OCI-LY3 (cell line): ENCODE measurements around the gene TMEM135.
A peak's percentile ranks its signal among the peaks of the same experiment; 100 is the strongest.

ENCODE experiments used
- H2AFZ ChIP-seq: fragments of 200-600, 300-600 bp; shearing (Covaris generic); 2 replicates; pipeline ENCODE4 v1.6.0; 2014; ENCODE audit warnings: antibody characterized with exemption, low read depth, low read length
- H3K27ac ChIP-seq: fragments of 200-600, 300-600 bp; sonication (generic); 2 replicates; pipeline ENCODE4 v1.5.1; 2014; ENCODE audit warnings: mild to moderate bottlenecking, low read length, moderate library complexity, mixed read lengths
- H3K27me3 ChIP-seq: fragments of 200-600, 300-600 bp; sonication (generic); 2 replicates; pipeline ENCODE4 v1.6.1; 2014; ENCODE audit warnings: low read depth, low read length, mixed read lengths
- H3K36me3 ChIP-seq: fragments of 200-600, 300-600 bp; sonication (generic); replicated peaks from 2 replicates; pipeline ENCODE3; 2014; ENCODE audit warnings: low read depth, low read length, mixed read lengths
- H3K4me1 ChIP-seq: fragments of 300-600, 200-600 bp; sonication (generic); 2 replicates; pipeline ENCODE4 v1.6.1; 2014; ENCODE audit warnings: low read length, mixed read lengths
- H3K4me2 ChIP-seq: fragments of 200-600, 300-600 bp; sonication (generic); 2 replicates; pipeline ENCODE4 v1.6.1; 2014; ENCODE audit warnings: low read length, mixed read lengths
- H3K4me3 ChIP-seq: fragments of 300-600, 200-600 bp; sonication (generic); 2 replicates; pipeline ENCODE4 v1.5.1; 2014; ENCODE audit warnings: antibody characterized with exemption, mild to moderate bottlenecking, low read length, moderate library complexity
- H3K79me2 ChIP-seq: fragments of 300-600, 200-600 bp; shearing (Covaris generic); 2 replicates; pipeline ENCODE4 v1.6.1; 2014; ENCODE audit warnings: mild to moderate bottlenecking, low read length, mixed read lengths
- H3K9ac ChIP-seq: fragments of 300-600, 200-600 bp; shearing (Covaris generic); 2 replicates; pipeline ENCODE4 v1.6.0; 2014; ENCODE audit warnings: mild to moderate bottlenecking, low read length, moderate library complexity
- H3K9me3 ChIP-seq: fragments of 200-600, 300-600 bp; shearing (Covaris generic); 2 replicates; pipeline ENCODE4 v1.6.1; 2014; ENCODE audit warnings: low read length, mixed read lengths; ENCODE audit not compliant: insufficient read depth
- H4K20me1 ChIP-seq: fragments of 200-600, 300-600 bp; sonication (generic); 2 replicates; pipeline ENCODE4 v1.6.1; 2016; ENCODE audit warnings: low read length, mixed read lengths; ENCODE audit not compliant: insufficient read depth
- CTCF ChIP-seq: fragments of 200-600, 300-600 bp; sonication (generic); IDR thresholded peaks from 2 replicates; pipeline ENCODE4 v1.5.1; 2014; ENCODE audit warnings: antibody characterized with exemption, low read length, low read depth
- EZH2phosphoT487 ChIP-seq: fragments of 200-600 bp; shearing (Covaris generic); IDR thresholded peaks from 2 replicates; pipeline ENCODE4 v1.6.1; 2018; ENCODE audit warnings: antibody characterized with exemption, mixed run types, low read depth

TMEM135 gene

GRCh38 chr11:87300640-87301380 lies 263.1 kb downstream of the TMEM135 start:
- H3K27me3 ChIP-seq = no peaks in the 10 kb centered on the region
- no peak overlapping the region for H3K4me3 ChIP-seq
- H3K9ac ChIP-seq = no peak overlapping the region
- H3K4me2 ChIP-seq = no peak overlapping the region
- no peak overlapping the region for H2AFZ ChIP-seq
- no peaks in the 10 kb centered on the region for H3K79me2 ChIP-seq
- H3K27ac ChIP-seq = no peak overlapping the region
- TF ChIP-seq CTCF = peak; percentile 23; the same call in 1 of the 2 replicates
- TF ChIP-seq EZH2phosphoT487 = no peak
- no peaks in the 10 kb centered on the region for H3K9me3 ChIP-seq
- no peaks in the 10 kb centered on the region for H3K36me3 ChIP-seq
- no peaks in the 10 kb centered on the region for H4K20me1 ChIP-seq
- H3K4me1 ChIP-seq = no peaks in the 10 kb centered on the region

GRCh38 chr11:87301785-87302540 lies 264.2 kb downstream of the TMEM135 start:
- Histone ChIP-seq H3K9me3 (no peaks in the 10 kb centered on the region), H2AFZ (no peak overlapping the region), H3K27ac (no peak overlapping the region), H3K9ac (no peak overlapping the region), H3K4me2 (no peak overlapping the region), H4K20me1 (no peaks in the 10 kb centered on the region), H3K36me3 (peaks cover 2% of the 10 kb centered on the region), H3K4me1 (no peaks in the 10 kb centered on the region), H3K27me3 (no peaks in the 10 kb centered on the region), H3K79me2 (no peaks in the 10 kb centered on the region), H3K4me3 (no peak overlapping the region)
- TF ChIP-seq CTCF = no peak
- TF ChIP-seq EZH2phosphoT487 = no peak

GRCh38 chr11:87304412-87304811 lies 266.7 kb downstream of the TMEM135 start:
- Histone ChIP-seq H3K27ac (no peak overlapping the region), H3K79me2 (no peaks in the 10 kb centered on the region), H3K4me2 (no peak overlapping the region), H4K20me1 (no peaks in the 10 kb centered on the region), H3K27me3 (no peaks in the 10 kb centered on the region), H3K4me3 (no peak overlapping the region), H3K36me3 (peaks cover 4% of the 10 kb centered on the region), H3K9ac (no peak overlapping the region), H3K4me1 (peaks cover 12% of the 10 kb centered on the region), H3K9me3 (no peaks in the 10 kb centered on the region), H2AFZ (no peak overlapping the region)
- TF ChIP-seq CTCF (no peak), EZH2phosphoT487 (no peak)

GRCh38 chr11:87306262-87306851 lies 268.6 kb downstream of the TMEM135 start:
- no peaks in the 10 kb centered on the region for H4K20me1 ChIP-seq
- TF ChIP-seq CTCF = no peak
- no peaks in the 10 kb centered on the region for H3K27me3 ChIP-seq
- peaks cover 12% of the 10 kb centered on the region for H3K4me1 ChIP-seq
- no peak overlapping the region for H3K4me3 ChIP-seq
- no peaks in the 10 kb centered on the region for H3K9me3 ChIP-seq
- H3K36me3 ChIP-seq = peaks cover 7% of the 10 kb centered on the region
- H3K79me2 ChIP-seq = no peaks in the 10 kb centered on the region
- H3K4me2 ChIP-seq = no peak overlapping the region
- H2AFZ ChIP-seq = no peak overlapping the region
- H3K27ac ChIP-seq = no peak overlapping the region
- H3K9ac ChIP-seq = no peak overlapping the region
